A549 (cell line): ENCODE data around the gene RUNX2.

Experiments
- CEBPB ChIP-seq, 2 experiments: fragments of >200 bp in 1 of 2; sonication (Bioruptor Twin) in 1 of 2; formaldehyde crosslinking in 1 of 2; IDR thresholded peaks; 2 replicates each; pipeline ENCODE4 v1.6.1; 2012 to 2016
- CTCF ChIP-seq: fragments of >200 bp; sonication (Bioruptor Twin); formaldehyde crosslinking; IDR thresholded peaks from 3 replicates; pipeline ENCODE4 v1.5.1; 2016
- EHMT2 ChIP-seq: fragments of 200-600 bp; sonication (generic); IDR thresholded peaks from 2 replicates; pipeline ENCODE4 v1.6.1; 2016; ENCODE audit warnings: antibody characterized with exemption, low read depth, mild to moderate bottlenecking, moderate library complexity
- ELK1 ChIP-seq: fragments of 150-350 bp; IDR thresholded peaks from 2 replicates; pipeline ENCODE4 v1.6.1; 2014; ENCODE audit warnings: low read depth, mild to moderate bottlenecking, low read length
- ESRRA ChIP-seq: fragments of 150-350 bp; IDR thresholded peaks from 2 replicates; pipeline ENCODE4 v1.6.1; 2014; ENCODE audit warnings: mild to moderate bottlenecking, low read length, borderline replicate concordance
- HOXA7 ChIP-seq: fragments of 250-450 bp; sonication (Bioruptor Pico); IDR thresholded peaks from 2 replicates; pipeline ENCODE4 v1.5.0; 2020; ENCODE audit warnings: mild to moderate bottlenecking, moderate library complexity
- MAX ChIP-seq: IDR thresholded peaks from 2 replicates; pipeline ENCODE4 v1.6.1; 2012
- POLR2A ChIP-seq: IDR thresholded peaks from 2 replicates; pipeline ENCODE4 v1.6.1; 2012; ENCODE audit warnings: mild to moderate bottlenecking, low read length
- REST ChIP-seq: fragments of 200-600 bp; sonication (generic); IDR thresholded peaks from 2 replicates; pipeline ENCODE4 v1.6.1; 2016; ENCODE audit warnings: antibody characterized with exemption, mild to moderate bottlenecking, moderate library complexity
- RNF2 ChIP-seq: fragments of 200-600 bp; sonication (generic); IDR thresholded peaks from 2 replicates; pipeline ENCODE4 v1.6.1; 2016; ENCODE audit warnings: low read depth, mild to moderate bottlenecking, antibody characterized with exemption, moderate library complexity, borderline replicate concordance

- TF ChIP-seq POLR2A, result no peak
- TF ChIP-seq CTCF, result no peak
- TF ChIP-seq ELK1, result no peak
- TF ChIP-seq ESRRA, result no peak
- TF ChIP-seq EHMT2, result no peak
- TF ChIP-seq REST, result no peak
- TF ChIP-seq MAX, result no peak
- TF ChIP-seq RNF2, result no peak
- TF ChIP-seq CEBPB (IDR thresholded peaks at IDR 0.05), result no peak
- no peak for TF ChIP-seq HOXA7 (CRISPR knock-in tag)
Measured at GRCh38 chr6:45654673-45655072, 326.5 kb downstream of the RUNX2 start.
